Prostate gland (tissue), 2 donors: ENCODE data around the gene HPS5.

Source experiments
- POLR2A ChIP-seq: fragments of 450-650 bp; IDR thresholded peaks from one replicate; pipeline ENCODE4 v1.6.1; 2016; ENCODE audit warnings: antibody characterized with exemption, mild to moderate bottlenecking
- POLR2AphosphoS5 ChIP-seq: sonication (generic); formaldehyde crosslinking; IDR thresholded peaks from one replicate; pipeline ENCODE4 v1.6.1; 2017; ENCODE audit warnings: antibody characterized with exemption
- TF ChIP-seq, protein P1 (sequence below), 4 experiments: fragments of 200-600 bp in 2 of 4; fragments of 450-650 bp in 2 of 4; sonication (generic) in 2 of 4; IDR thresholded peaks; 1 replicate in 3 of 4; 2 replicates in 1 of 4; pipeline ENCODE4 v1.5.1; 2016 to 2019; ENCODE audit warnings: antibody characterized with exemption in 4 of 4, mild to moderate bottlenecking in 2 of 4, moderate library complexity in 2 of 4

DNA sequence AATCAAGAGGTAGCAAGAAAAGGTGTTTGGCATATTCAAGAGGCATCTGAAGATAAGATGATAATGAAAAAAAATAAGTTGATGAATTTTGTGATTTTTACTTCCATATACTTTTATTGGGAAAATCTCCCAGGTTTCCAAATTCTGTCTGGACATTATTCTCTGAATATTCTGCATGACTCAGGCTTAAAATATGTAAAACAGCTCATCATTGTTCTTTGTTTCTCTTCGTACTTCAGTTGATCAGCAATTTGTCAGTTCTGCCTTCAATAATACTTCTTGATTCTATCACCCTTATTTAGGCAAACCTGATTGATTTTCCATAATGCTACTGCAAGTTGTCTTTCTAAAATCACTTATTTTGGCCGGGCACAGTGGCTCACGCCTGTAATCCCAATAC is 30.6 kb upstream of the HPS5 start:
- TF ChIP-seq, protein P1, sequence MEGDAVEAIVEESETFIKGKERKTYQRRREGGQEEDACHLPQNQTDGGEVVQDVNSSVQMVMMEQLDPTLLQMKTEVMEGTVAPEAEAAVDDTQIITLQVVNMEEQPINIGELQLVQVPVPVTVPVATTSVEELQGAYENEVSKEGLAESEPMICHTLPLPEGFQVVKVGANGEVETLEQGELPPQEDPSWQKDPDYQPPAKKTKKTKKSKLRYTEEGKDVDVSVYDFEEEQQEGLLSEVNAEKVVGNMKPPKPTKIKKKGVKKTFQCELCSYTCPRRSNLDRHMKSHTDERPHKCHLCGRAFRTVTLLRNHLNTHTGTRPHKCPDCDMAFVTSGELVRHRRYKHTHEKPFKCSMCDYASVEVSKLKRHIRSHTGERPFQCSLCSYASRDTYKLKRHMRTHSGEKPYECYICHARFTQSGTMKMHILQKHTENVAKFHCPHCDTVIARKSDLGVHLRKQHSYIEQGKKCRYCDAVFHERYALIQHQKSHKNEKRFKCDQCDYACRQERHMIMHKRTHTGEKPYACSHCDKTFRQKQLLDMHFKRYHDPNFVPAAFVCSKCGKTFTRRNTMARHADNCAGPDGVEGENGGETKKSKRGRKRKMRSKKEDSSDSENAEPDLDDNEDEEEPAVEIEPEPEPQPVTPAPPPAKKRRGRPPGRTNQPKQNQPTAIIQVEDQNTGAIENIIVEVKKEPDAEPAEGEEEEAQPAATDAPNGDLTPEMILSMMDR (IDR thresholded peaks at IDR 0.05): no peak
- TF ChIP-seq POLR2AphosphoS5 (no peak), POLR2A (no peak)
